ENCODE results near the gene ATN1. TPM values are rescaled to one million over a fixed set of nuclear protein-coding genes. Genes with fewer than 3 reads are reported as not detected.

The ATN1 gene
- total and polyA plus RNA-seq, 9 of the 15 experiments (the other 6 are each of a cell fraction or from before 2014, with no cell fraction given) = 0.15 to 49.8 (median 2.7) TPM

MicroRNA genes within 50 kb of the gene (microRNA counts, 767-probe panel; counts per million panel counts)
- microRNA hsa-miR-141-3p = not detected
- microRNA hsa-miR-200c-3p = 2,713 counts per million, percentile 65 among the panel's probes with 10 or more counts

Small RNA genes within 50 kb of the gene (microRNA-seq; reads per million reads assigned to microRNA genes)
- gene MIR141 (ENCODE audit: borderline microRNAs expressed) (11.6 reads per million, percentile 59 among the genes with 10 or more reads in this experiment), gene MIR200C (ENCODE audit: borderline microRNAs expressed) (45.8 reads per million, percentile 73 among the genes with 10 or more reads in this experiment)

Small RNA genes within 50 kb of the gene (small RNA-seq; reads per million reads assigned to genes)
- gene MIR141 = 3.5 reads per million, percentile 90 among the genes with 10 or more reads in this experiment
- 0.18 reads per million for gene MIR200C
- not detected for gene RNU7-1
- gene SCARNA12 = 3.2 reads per million, percentile 88 among the genes with 10 or more reads in this experiment

Other genes starting within 250 kb of the ATN1 start
Only the 7 nearest of the 27 such genes appear.
- gene LRRC23, start 23.1 kb upstream of the ATN1 start, total RNA-seq (2014; rRNA removed) = 3.1 TPM in 2 replicates
- gene LRRC23, start 23.1 kb upstream of the ATN1 start, total RNA-seq (2014; rRNA removed; fragmentation: Illumina TruSeq; extraction: Trizol) = 4.2 and 4.3 TPM in 2 replicates
- 2.5 and 3.4 TPM in 2 replicates for gene LRRC23, start 23.1 kb upstream of the ATN1 start, total RNA-seq (2015; rRNA removed; fragmentation: Illumina TruSeq; extraction: Trizol)
- gene LRRC23, start 23.1 kb upstream of the ATN1 start, total RNA-seq (2021) = 2.1 and 3.0 TPM in 2 replicates
- 7.0 and 7.8 TPM in 2 replicates for gene LRRC23, start 23.1 kb upstream of the ATN1 start, polyA plus RNA-seq (2011; rRNA removed)
- gene LRRC23, start 23.1 kb upstream of the ATN1 start, polyA plus RNA-seq (2014; fragmentation: Illumina TruSeq; extraction: Trizol) = 4.4 and 5.3 TPM in 2 replicates
- 1 to 10 TPM; 2.7 to 2.8 TPM for gene LRRC23, start 23.1 kb upstream of the ATN1 start, polyA plus RNA-seq (2014; fragmentation: Nextera tagmentation; extraction: Ambion mirVana)
- gene LRRC23, start 23.1 kb upstream of the ATN1 start, polyA plus RNA-seq (2014; rRNA removed) = 2.2 and 4.6 TPM in 2 replicates
- gene ENO2, start 13.4 kb upstream of the ATN1 start, total RNA-seq (2014; rRNA removed) = 10.9 and 14.1 TPM in 2 replicates
- gene ENO2, start 13.4 kb upstream of the ATN1 start, total RNA-seq (2014; rRNA removed; fragmentation: Illumina TruSeq; extraction: Trizol) = 10.2 and 12.4 TPM in 2 replicates
- 13.0 and 13.9 TPM in 2 replicates for gene ENO2, start 13.4 kb upstream of the ATN1 start, total RNA-seq (2015; rRNA removed; fragmentation: Illumina TruSeq; extraction: Trizol)
- gene ENO2, start 13.4 kb upstream of the ATN1 start, total RNA-seq (2021) = 18.1 and 20.3 TPM in 2 replicates
- gene ENO2, start 13.4 kb upstream of the ATN1 start, polyA plus RNA-seq (2011; rRNA removed) = 43.3 and 70.5 TPM in 2 replicates
- 22.8 and 25.2 TPM in 2 replicates for gene ENO2, start 13.4 kb upstream of the ATN1 start, polyA plus RNA-seq (2014; fragmentation: Illumina TruSeq; extraction: Trizol)
- gene ENO2, start 13.4 kb upstream of the ATN1 start, polyA plus RNA-seq (2014; fragmentation: Nextera tagmentation; extraction: Ambion mirVana) = 10 to 100 TPM; 23.2 to 27.6 TPM
- gene ENO2, start 13.4 kb upstream of the ATN1 start, polyA plus RNA-seq (2014; rRNA removed) = 20.5 and 21.0 TPM in 2 replicates
- not detected in 2 replicates for gene RNU7-1, start 15.9 kb downstream of the ATN1 start, total RNA-seq (2014; rRNA removed)
- not detected in 2 replicates for gene RNU7-1, start 15.9 kb downstream of the ATN1 start, total RNA-seq (2014; rRNA removed; fragmentation: Illumina TruSeq; extraction: Trizol)
- gene RNU7-1, start 15.9 kb downstream of the ATN1 start, total RNA-seq (2015; rRNA removed; fragmentation: Illumina TruSeq; extraction: Trizol) = not detected in 2 replicates
- gene RNU7-1, start 15.9 kb downstream of the ATN1 start, total RNA-seq (2021) = not detected in 2 replicates
- gene RNU7-1, start 15.9 kb downstream of the ATN1 start, polyA plus RNA-seq (2011; rRNA removed) = not detected in 2 replicates
- gene RNU7-1, start 15.9 kb downstream of the ATN1 start, polyA plus RNA-seq (2014; fragmentation: Illumina TruSeq; extraction: Trizol) = not detected in 2 replicates
- not detected for gene RNU7-1, start 15.9 kb downstream of the ATN1 start, polyA plus RNA-seq (2014; fragmentation: Nextera tagmentation; extraction: Ambion mirVana)
- not detected in 2 replicates for gene RNU7-1, start 15.9 kb downstream of the ATN1 start, polyA plus RNA-seq (2014; rRNA removed)
- gene C12orf57, start 16.1 kb downstream of the ATN1 start, total RNA-seq (2014; rRNA removed) = 131 and 140 TPM in 2 replicates
- 22.9 and 26.7 TPM in 2 replicates for gene C12orf57, start 16.1 kb downstream of the ATN1 start, total RNA-seq (2014; rRNA removed; fragmentation: Illumina TruSeq; extraction: Trizol)
- gene C12orf57, start 16.1 kb downstream of the ATN1 start, total RNA-seq (2015; rRNA removed; fragmentation: Illumina TruSeq; extraction: Trizol) = 113 and 115 TPM in 2 replicates
- gene C12orf57, start 16.1 kb downstream of the ATN1 start, total RNA-seq (2021) = 104 and 113 TPM in 2 replicates
- gene C12orf57, start 16.1 kb downstream of the ATN1 start, polyA plus RNA-seq (2011; rRNA removed) = 190 and 317 TPM in 2 replicates
- gene C12orf57, start 16.1 kb downstream of the ATN1 start, polyA plus RNA-seq (2014; fragmentation: Illumina TruSeq; extraction: Trizol) = 41.5 and 120 TPM in 2 replicates
- 100 to 1,000 TPM in 1 of 2 experiments, 10 to 100 TPM in 1; 64.2 to 107 TPM for gene C12orf57, start 16.1 kb downstream of the ATN1 start, polyA plus RNA-seq (2014; fragmentation: Nextera tagmentation; extraction: Ambion mirVana)
- 188 and 191 TPM in 2 replicates for gene C12orf57, start 16.1 kb downstream of the ATN1 start, polyA plus RNA-seq (2014; rRNA removed)
- gene PTPN6, start 23.4 kb downstream of the ATN1 start, total RNA-seq (2014; rRNA removed) = 5.1 and 7.3 TPM in 2 replicates
- 1.5 and 1.6 TPM in 2 replicates for gene PTPN6, start 23.4 kb downstream of the ATN1 start, total RNA-seq (2014; rRNA removed; fragmentation: Illumina TruSeq; extraction: Trizol)
- 2.7 and 4.4 TPM in 2 replicates for gene PTPN6, start 23.4 kb downstream of the ATN1 start, total RNA-seq (2015; rRNA removed; fragmentation: Illumina TruSeq; extraction: Trizol)
- 4.1 and 6.4 TPM in 2 replicates for gene PTPN6, start 23.4 kb downstream of the ATN1 start, total RNA-seq (2021)
- 3.9 and 7.5 TPM in 2 replicates for gene PTPN6, start 23.4 kb downstream of the ATN1 start, polyA plus RNA-seq (2011; rRNA removed)
- 5.1 and 5.6 TPM in 2 replicates for gene PTPN6, start 23.4 kb downstream of the ATN1 start, polyA plus RNA-seq (2014; fragmentation: Illumina TruSeq; extraction: Trizol)
- 1 to 10 TPM; 2.0 to 3.0 TPM for gene PTPN6, start 23.4 kb downstream of the ATN1 start, polyA plus RNA-seq (2014; fragmentation: Nextera tagmentation; extraction: Ambion mirVana)
- gene PTPN6, start 23.4 kb downstream of the ATN1 start, polyA plus RNA-seq (2014; rRNA removed) = 4.4 and 4.7 TPM in 2 replicates
- 445 and 447 TPM in 2 replicates for gene PHB2, start 42.7 kb downstream of the ATN1 start, total RNA-seq (2014; rRNA removed)
- gene PHB2, start 42.7 kb downstream of the ATN1 start, total RNA-seq (2014; rRNA removed; fragmentation: Illumina TruSeq; extraction: Trizol) = 245 and 293 TPM in 2 replicates
- gene PHB2, start 42.7 kb downstream of the ATN1 start, total RNA-seq (2015; rRNA removed; fragmentation: Illumina TruSeq; extraction: Trizol) = 333 and 335 TPM in 2 replicates
- 345 and 377 TPM in 2 replicates for gene PHB2, start 42.7 kb downstream of the ATN1 start, total RNA-seq (2021)
- gene PHB2, start 42.7 kb downstream of the ATN1 start, polyA plus RNA-seq (2011; rRNA removed) = 437 and 459 TPM in 2 replicates
- 428 and 468 TPM in 2 replicates for gene PHB2, start 42.7 kb downstream of the ATN1 start, polyA plus RNA-seq (2014; fragmentation: Illumina TruSeq; extraction: Trizol)
- gene PHB2, start 42.7 kb downstream of the ATN1 start, polyA plus RNA-seq (2014; fragmentation: Nextera tagmentation; extraction: Ambion mirVana) = 100 to 1,000 TPM in 1 of 2 experiments, 10 to 100 TPM in 1; 73.6 to 123 TPM
- 449 and 464 TPM in 2 replicates for gene PHB2, start 42.7 kb downstream of the ATN1 start, polyA plus RNA-seq (2014; rRNA removed)
- gene EMG1, start 43.0 kb downstream of the ATN1 start, total RNA-seq (2014; rRNA removed) = 66.5 and 97.2 TPM in 2 replicates
- 82.7 and 85.9 TPM in 2 replicates for gene EMG1, start 43.0 kb downstream of the ATN1 start, total RNA-seq (2014; rRNA removed; fragmentation: Illumina TruSeq; extraction: Trizol)
- gene EMG1, start 43.0 kb downstream of the ATN1 start, total RNA-seq (2015; rRNA removed; fragmentation: Illumina TruSeq; extraction: Trizol) = 66.9 and 75.1 TPM in 2 replicates
- gene EMG1, start 43.0 kb downstream of the ATN1 start, total RNA-seq (2021) = 85.1 and 92.0 TPM in 2 replicates
- 71.4 and 92.5 TPM in 2 replicates for gene EMG1, start 43.0 kb downstream of the ATN1 start, polyA plus RNA-seq (2011; rRNA removed)
- 99.2 and 121 TPM in 2 replicates for gene EMG1, start 43.0 kb downstream of the ATN1 start, polyA plus RNA-seq (2014; fragmentation: Illumina TruSeq; extraction: Trizol)
- gene EMG1, start 43.0 kb downstream of the ATN1 start, polyA plus RNA-seq (2014; fragmentation: Nextera tagmentation; extraction: Ambion mirVana) = 100 to 1,000 TPM; 149 to 186 TPM
- 107 and 112 TPM in 2 replicates for gene EMG1, start 43.0 kb downstream of the ATN1 start, polyA plus RNA-seq (2014; rRNA removed)

Data from K562 (cell line).